GM19238 (cell line): ENCODE data around the gene CABP4.
"Not testable (repeated sequence)": the region's sequence is repeated elsewhere in the genome, so short reads cannot be mapped to it uniquely, and the experiment has no call there.

Experiments used
- DNase-seq: peaks from one replicate; pipeline ENCODE4 v3.0.0; 2011; ENCODE audit warnings: low spot score; ENCODE audit not compliant: insufficient read length

CABP4 gene

DNA sequence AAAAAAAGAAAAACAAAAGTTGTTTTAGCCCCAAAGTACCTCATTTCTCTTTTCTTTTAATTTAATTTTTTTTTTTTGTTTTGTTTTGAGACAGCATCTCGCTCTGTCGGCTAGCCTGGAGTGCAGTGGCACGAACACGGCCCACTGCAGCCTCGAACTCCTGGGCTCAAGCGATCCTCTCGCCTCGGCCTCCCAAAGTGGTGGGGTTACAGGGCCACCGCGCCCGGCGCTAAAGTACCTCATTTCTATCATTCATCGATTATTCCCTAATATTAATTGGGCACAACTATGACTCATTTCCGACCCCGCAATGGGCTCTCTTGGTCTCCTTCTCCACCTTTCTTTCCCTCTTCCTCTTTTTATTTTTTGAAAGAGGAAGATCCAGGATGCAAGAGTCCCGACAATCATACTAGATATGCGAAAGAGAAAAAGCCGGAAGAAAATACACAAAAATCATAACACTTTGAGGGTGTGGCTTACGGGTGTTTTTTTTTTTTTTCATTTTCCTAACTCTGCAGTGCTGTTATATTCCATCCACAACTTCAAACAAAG is 27.2 kb downstream of the CABP4 start:
- no peak for DNase-seq

DNA sequence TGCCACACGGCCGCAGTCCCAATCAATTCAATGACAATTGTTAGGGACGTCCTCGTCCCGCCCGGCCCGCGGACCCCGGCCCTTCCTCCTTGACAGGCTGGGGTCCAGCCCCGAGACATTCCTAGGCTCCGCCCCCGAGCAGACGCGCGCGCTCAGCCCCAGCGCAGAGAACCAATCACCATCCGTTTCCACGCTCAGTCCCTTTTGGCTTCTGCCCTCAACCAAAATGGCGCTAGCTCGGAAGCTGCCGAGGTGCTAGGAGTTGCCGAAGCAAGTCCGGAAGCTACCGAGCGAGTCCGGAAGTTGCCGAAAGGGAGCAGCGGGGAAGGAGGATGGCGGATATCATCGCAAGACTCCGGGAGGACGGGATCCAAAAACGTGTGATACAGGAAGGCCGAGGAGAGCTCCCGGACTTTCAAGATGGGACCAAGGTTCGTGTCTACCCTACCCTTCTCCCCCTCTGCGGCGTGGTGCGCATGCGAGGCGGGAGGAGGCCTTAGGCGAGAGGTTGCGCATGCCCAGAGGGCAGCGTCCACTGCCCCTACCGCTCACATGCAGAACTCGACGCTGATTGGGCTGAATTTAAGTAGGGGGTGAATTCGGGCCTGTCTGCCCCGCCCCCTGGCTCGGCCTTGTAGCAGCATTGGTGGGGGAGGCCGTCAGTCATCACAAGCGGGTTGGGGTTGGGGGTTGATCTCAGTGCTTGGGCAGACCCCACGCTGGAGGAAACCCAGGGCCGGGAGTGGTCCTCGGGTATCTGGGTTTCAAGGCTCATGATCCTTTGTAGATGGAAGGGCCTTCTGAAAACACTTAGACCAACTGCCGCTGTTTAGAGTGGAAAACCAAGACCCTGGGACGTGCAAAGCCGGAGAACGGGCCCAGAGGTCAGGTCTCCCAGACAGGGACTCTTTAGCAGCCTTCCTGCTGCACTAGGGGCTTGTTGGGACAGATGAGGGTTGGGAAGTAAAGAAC is 28.0 kb downstream of the CABP4 start, which contains the start of gene AIP:
TSS of gene AIP (plus strand) at position 200 of the 972 bp plus-strand sequence. CDS start at position 333, 133 bp downstream.
- DNase-seq, result peak; percentile 99

DNA sequence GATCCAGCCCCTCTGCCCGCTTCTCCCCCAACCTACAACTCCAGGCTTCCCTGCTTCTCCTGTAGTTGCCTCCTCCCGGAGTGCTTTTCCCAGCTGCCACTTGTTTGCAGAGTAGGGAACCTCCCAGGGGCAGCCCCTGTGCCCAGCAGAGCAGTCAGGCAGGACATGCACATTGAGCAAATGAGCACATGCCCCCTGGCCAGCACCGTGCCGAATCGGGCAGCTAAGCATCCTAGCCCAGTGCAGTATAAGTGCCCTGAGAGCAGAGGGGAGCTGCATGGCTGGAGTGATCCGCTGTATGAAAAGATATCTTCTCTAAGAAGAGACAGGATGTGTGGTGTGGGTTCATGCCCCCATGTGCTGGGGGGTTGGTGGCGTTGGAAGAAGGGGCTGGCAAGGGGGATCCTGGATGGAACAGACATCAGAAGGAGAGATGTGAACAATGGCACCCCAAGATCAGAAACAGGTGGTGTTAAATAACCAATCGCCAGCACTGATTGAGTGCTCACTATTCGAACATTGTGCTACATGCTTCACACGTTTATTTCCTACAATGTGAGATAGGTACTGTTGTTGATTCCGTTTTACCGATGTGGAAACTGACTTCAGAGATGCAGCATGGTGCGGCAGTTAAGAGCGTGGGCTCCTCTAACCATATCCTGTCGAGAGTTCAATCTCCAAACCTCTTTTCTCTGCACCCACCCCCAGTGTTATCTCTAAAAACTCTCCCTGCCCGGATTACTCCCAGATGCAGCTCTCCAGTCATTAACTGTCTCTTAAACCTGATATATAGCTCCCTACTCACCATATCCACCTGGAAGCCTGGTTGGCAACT is 28.9 kb downstream of the CABP4 start:
- no peak for DNase-seq

DNA sequence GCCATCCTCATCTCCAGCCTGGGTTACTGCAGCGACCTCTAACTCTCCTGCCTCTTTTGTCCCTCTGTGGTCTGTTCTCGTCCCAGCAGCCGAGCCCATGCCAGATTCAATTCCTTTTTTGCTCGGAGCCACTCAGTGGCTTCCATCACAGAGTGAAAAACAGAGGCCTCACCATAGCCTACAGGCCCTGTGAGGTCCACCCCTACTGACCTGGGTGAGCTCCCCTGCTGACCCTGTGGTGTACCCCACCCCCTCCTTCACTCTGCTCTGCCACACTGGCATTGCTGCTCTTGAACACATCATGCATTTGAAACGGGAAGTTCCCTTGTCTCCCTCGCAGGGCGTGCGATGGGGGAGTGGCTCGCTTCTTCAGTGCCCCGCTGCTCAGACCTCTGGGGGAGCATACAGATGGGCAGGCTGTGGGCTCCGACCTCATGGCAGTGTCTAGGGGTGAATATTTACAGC is 29.7 kb downstream of the CABP4 start:
- DNase-seq, result no peak

DNA sequence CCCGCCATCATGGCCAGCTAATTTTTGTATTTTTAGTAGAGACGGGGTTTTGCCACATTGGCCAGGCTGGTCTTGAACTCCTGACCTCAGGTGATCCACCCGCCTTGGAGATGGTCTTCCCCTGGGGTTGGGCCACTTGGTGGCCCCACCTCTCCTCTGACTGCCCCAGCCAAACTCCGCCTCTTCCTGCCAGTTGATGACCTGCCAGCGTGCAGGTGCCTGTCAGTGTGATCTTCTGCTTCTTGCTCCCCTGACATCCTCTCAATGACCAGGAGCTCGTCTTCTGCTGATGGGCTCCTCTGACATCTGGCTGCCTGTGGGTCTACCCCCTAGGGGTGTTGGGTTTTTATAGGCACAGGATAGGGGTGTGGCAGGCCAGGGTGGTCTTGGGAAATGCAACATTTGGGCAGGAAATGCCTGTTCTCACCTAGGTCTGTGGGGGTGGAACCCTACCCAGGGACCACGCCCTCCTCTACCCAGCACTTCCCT is 30.8 kb downstream of the CABP4 start:
- not testable (repeated sequence) for DNase-seq

DNA sequence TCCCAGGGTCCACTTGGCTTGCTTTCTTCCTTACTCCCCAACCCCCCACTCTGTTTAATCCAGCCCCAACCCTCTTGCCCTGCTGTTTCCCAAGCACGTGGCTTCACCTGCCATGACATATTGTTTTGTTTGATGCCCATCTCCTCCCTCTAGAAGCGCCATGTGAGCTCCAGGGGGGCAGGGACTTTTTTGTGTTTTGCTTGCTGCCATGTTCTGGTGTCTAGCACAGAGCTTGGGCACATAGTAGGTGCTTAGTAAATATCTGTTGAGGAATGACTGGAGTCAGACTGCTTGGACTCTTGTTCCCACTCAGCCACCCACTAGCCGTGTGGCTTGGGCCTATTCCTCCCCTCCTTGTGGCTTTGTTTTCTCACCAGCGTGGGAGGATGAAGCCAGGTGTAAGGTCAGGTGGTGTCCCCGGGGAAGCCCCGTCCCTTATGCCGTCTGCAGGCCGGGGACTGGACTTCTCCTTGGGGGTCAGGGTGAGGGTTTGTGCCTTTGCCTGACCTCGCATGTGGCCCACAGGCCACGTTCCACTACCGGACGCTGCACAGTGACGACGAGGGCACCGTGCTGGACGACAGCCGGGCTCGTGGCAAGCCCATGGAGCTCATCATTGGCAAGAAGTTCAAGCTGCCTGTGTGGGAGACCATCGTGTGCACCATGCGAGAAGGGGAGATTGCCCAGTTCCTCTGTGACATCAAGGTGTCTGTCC is 31.5 kb downstream of the CABP4 start:
- DNase-seq, result peak; percentile 77

DNA sequence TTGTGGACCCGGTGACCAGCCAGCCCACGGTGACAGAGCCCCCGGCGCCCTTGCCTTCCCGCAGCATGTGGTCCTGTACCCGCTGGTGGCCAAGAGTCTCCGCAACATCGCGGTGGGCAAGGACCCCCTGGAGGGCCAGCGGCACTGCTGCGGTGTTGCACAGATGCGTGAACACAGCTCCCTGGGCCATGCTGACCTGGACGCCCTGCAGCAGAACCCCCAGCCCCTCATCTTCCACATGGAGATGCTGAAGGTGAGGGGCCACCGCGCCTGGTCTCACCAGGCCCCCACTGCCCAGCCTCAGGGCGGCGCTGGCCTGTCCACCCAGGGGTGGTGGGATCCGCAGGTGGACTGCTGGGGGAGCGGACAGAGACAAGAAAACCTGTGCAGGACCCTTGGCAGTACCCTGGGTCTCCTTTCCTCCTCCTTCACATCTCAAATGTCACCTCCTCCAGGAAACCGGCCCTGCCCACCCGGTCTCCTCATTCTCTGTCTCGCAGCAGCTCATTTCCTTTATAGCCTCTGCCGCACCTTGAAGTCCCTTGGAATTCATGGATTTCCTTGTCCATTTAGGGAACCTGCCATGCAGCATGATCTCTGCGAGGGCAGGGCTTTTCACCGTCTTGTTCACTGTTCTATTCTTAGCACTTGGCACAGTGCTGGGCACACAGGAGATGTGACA is 34.2 kb downstream of the CABP4 start:
- no peak for DNase-seq

DNA sequence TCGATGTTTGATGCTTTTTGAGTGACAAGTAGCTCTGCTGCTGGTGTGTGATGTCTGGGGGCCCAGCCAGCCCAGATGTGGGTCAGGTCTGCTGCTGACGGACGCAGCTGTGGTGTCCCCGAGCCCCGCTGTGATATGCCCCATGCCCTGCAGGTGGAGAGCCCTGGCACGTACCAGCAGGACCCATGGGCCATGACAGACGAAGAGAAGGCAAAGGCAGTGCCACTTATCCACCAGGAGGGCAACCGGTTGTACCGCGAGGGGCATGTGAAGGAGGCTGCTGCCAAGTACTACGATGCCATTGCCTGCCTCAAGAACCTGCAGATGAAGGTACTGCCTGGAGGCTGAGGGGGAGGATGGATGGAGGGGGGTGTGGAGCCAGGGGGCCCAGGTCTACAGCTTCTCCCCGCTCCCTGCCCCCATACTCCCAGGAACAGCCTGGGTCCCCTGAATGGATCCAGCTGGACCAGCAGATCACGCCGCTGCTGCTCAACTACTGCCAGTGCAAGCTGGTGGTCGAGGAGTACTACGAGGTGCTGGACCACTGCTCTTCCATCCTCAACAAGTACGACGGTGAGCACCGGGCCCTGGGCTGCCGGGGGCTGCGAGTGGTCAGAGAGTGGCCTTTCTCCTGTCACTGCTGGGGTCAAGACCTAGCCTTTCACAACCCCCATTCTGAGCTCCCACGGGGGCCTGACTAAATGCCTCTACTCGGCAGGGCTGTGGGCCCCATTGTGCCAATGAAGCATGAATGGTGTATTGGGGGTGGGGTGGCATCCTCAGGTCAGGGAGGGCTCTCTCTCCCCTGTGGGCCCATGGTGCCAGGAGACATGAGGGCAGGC is 35.0 kb downstream of the CABP4 start:
- no peak for DNase-seq

DNA sequence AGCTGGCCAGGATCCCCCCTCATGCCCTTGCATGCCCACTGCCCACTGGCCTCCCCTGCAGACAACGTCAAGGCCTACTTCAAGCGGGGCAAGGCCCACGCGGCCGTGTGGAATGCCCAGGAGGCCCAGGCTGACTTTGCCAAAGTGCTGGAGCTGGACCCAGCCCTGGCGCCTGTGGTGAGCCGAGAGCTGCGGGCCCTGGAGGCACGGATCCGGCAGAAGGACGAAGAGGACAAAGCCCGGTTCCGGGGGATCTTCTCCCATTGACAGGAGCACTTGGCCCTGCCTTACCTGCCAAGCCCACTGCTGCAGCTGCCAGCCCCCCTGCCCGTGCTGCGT is 35.5 kb downstream of the CABP4 start:
- DNase-seq, result no peak

DNA sequence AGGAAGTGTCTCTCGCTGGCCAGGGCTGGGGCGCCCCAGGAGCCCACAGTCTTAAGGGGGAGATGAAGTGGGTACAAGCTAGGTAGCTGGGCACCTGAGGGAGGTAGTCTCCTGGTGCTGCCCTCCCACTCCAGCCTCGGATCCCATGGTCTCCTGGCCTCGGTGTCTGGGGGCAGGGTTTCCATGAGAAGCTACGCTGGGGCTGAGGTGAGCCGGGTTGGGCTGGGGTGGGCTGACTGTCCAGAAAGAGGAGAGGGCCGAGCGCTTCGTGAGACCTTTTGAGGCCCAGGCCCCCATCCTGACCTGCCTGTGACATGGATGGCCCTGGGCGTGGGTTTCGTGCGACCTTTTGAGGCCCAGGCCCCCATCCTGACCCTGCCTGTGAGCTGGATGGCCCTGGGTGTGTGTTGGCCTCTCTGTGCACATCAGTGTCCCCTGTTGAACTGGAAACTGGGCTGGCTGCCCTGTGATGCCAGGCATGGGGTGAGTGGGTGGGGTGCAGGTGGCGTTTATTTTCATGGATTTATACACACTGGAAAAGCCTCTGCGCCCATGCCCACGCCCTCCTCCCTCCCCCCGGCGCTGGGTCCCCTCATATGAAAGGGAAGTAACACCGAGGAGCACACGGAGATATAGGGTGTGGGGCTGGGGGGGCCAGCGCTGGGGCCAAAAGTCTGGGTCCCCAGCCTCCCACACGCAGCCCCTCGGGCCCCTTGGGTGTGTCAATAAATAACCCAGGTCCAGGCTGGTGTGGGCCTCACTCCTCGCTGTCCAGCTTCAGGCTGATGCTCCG is 36.3 kb downstream of the CABP4 start:
- no peak for DNase-seq

DNA sequence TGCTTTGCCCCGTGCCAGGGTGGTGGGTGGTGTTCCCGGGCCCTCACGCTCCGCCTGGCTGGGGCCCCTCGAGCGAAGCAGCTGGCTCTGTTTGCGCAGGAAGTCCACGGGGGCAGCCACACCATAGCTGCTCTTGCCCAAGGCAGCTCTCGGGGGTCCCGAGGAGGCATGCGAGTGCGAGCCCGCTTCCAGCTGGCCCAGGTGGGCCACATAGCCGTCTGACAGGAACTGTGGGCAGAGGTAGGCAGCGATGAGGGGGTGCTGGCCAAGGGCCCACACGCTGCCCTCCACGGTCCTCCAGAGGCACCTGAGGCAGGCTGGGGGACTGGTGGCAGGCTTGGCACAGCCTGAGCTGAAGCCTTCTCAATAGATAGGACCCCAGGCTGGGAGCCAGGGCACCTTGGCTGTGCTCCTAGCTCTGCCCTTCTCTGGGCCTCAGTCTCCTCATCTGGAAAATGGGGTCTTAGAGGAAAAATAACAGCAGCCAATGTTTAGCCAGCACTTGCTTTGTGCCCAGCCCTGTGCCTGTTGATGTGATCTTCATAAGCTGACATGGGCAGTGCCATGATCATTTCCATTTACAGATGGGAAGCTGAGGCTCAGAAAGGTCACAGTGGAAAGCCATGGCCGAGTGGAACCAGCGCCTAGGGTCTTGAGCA is 37.0 kb downstream of the CABP4 start:
- no peak for DNase-seq

DNA sequence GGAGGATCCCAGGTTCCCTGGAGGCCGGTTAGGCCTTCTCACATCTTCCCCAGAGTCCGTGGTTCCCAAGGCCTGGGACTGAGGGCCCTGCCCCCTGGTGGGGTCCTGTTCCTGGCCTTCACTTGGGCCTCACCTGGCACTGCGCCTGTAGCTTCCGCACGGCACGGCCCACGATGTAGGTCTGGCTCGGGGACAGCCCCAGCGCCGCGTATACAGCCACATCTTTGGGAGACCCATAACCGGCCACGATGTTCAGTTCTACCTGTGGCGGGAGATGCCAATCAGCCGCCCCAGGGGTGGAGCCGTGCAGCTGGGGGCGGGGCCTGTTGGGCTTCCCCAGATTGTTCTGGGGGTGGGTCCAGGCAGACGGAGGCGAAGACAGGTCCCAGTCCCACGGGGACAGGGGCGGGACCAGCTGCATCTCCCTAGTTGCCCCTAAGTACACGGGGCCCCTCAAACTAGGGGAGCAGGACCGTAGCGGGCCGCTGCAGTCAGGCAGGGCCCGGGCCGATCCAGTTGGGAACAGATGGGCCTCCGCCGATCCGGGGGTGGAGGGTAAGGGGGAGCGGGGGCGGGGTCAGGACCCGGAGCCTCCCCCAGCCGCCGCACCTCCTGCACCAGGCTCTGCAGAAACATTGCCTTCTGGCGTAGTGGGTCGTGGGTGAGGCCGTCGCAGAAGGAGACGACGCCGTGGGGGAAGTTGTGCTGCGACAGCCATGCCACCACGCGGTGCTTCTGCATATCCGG is 37.8 kb downstream of the CABP4 start:
- DNase-seq, result no peak

DNA sequence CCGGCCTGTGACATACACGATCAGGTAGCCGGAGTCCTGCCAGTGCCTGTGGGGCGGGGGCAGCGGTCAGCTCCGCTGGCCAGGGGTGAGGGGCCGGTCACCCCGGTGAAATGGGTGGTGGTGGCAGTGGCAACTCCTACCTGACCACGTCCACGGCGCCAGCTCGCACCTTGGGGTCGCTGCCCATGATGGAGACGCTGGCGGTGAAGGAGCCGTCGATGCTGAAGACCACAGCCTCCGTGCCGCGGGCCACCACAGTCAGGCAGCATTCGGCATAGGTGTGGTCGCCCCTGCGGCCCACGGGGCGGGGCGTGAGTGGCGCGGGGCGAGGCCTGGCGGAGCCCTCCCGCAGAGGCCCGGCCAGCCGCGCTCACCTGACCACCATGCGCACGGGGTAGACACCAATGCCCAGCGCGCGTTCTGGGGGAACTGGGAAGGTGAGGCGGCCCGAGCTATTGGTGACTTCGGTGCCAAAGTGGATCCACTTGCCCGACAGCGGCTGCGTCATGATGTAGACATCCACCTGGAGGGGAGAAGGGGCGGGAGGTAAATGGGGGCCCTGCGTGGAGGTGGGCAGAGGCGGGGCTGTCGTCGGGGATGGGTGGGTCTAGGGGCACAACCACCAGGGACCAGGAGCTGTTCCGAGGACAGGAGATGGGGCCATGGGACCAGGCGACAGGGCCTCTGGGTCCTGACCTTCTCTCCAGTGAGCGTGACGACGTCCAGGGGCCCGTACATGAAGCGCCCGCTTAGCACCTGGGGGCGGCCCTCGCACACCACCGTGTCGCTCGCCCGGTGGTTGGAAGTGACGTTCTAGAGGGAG is 38.6 kb downstream of the CABP4 start:
- DNase-seq, result peak; percentile 0

DNA sequence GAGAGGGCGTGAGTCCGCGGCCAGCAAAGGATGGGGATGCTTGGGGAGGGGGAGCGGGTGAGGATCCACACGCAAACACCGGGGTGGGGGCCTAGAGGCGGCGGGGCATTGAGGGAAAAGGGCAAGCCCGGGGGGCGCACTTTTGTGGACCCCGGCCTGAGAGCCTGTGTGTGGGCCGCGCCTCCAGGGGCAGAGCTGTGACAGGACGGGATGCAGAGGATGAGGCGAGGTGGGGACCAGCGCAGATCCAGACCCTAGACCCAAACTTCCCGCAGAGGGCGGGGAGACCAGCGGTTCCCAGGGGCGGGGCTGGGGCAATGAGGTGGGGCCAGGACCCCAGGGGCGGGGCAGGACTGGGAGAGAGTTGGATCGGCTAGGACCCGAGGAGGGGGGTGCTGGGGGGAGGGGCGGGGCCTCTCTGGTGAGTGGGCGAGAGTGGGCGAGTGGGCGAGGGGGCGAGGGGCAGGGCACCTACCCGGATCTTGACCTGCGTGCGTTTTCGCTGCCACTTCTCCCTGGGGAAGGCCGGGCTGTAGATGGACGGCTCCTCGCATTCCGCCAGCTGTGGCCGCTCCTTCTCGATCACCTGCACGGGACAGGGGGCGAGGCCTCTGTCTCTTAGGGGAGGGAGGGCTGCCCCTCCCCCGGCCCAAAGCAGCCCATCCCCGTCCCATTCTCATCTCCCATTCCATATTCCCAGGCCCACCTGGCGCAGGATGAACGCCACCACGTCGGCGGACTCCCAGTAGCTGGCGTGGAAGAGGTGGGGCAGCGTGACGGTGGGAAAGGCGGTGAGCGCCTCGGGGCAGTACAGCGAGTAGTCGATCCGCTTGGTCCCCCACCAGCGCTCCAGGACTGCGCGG is 39.4 kb downstream of the CABP4 start:
- DNase-seq, result no peak

DNA sequence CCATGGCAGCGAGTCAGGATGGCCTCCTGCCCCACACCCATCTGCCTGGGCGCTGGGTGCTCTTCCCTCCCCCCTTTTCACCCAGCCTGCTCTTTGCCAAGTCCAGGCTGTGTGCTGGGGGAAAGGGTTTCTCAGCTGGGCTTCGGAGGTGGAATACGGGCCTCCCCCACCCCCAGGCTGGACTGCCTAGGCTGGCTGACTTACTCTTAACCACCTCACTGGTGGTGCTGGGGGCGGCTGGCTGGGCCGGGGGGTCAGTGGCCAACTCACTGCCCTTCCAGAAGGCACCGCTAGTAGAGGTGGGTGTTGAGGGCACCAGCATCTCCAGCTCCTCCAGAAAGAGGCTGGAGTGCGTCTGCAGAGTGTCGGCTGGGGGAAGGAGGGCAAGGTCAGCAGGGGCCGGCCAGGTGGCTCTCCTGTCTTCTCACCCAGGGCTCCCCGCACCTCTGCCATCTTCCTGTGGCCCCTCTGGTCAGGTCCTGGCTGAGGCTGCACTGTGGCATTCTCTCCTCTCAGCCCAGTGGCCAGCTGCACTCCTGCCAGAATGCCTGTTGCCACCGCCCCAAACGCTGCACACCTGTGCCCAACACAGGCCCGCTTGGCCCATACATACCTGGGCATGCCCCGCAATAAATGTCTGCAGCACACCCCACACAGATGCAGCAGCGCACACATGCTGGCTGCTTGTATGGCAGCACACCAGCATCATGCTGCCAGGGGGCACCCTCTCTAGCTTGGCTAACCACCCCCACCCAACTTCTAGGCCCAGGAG is 40.3 kb downstream of the CABP4 start:
- DNase-seq, result no peak
